A549 (cell line): ENCODE data around the gene CTDP1.

ENCODE experiments used
- EP300 ChIP-seq, 2 experiments: fragments of >200 bp; sonication (Bioruptor Twin); formaldehyde crosslinking; IDR thresholded peaks; 2 replicates in 1 of 2; 3 replicates in 1 of 2; pipeline ENCODE4 v1.6.1; 2016 to 2017
- GATA3 ChIP-seq: IDR thresholded peaks from 2 replicates; pipeline ENCODE4 v1.6.1; 2012; ENCODE audit warnings: borderline replicate concordance
- KDM1A ChIP-seq: fragments of 200-600 bp; sonication (generic); IDR thresholded peaks from 2 replicates; pipeline ENCODE4 v1.6.1; 2016; ENCODE audit warnings: low read depth, mild to moderate bottlenecking
- MYC ChIP-seq: IDR thresholded peaks from 2 replicates; pipeline ENCODE4 v1.6.1; 2012; ENCODE audit warnings: mild to moderate bottlenecking, inconsistent platforms, low read length, improper control_type of control experiment, borderline replicate concordance
- POLR2A ChIP-seq: IDR thresholded peaks from 2 replicates; pipeline ENCODE4 v1.6.1; 2012; ENCODE audit warnings: mild to moderate bottlenecking, low read length
- RCOR1 ChIP-seq: fragments of 150-350 bp; IDR thresholded peaks from 2 replicates; pipeline ENCODE4 v1.6.1; 2014; ENCODE audit warnings: antibody characterized with exemption, low read length, low read depth
- RFX5 ChIP-seq: fragments of 450-650 bp; IDR thresholded peaks from 2 replicates; pipeline ENCODE4 v1.7.1; 2014; ENCODE audit warnings: antibody characterized with exemption, mild to moderate bottlenecking, moderate library complexity
- SMC3 ChIP-seq: fragments of >200 bp; sonication (Bioruptor Twin); formaldehyde crosslinking; IDR thresholded peaks from 3 replicates; pipeline ENCODE4 v1.6.1; 2018; ENCODE audit warnings: inconsistent platforms
- TF ChIP-seq, protein P1 (sequence below): fragments of >200 bp; sonication (Bioruptor Twin); formaldehyde crosslinking; IDR thresholded peaks from 3 replicates; pipeline ENCODE4 v1.5.1; 2016
- TF ChIP-seq, protein P2 (sequence below): fragments of 150-350 bp; IDR thresholded peaks from 2 replicates; pipeline ENCODE4 v1.6.1; 2014; ENCODE audit warnings: low read depth, mild to moderate bottlenecking, low read length

DNA sequence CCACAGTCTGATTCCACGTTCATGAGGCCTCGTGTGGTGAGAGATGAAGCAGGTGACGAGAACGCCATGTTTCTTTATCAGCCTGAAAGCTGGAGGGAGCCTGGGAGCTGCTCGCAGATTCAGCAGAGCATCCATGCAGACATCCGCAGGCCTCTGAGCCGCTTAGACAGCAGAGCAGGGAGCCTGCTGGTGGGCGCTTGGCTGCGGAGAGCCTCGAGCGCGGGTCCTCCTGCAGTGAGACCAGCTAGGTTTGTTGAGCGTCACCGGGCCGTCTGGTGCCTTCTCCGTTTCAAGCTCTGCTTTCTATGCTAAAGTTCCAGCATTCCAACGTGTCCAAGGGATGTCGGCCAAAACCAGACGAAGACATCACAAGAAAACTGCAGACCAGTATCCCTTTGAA is 27.6 kb downstream of the CTDP1 start:
- no peak for TF ChIP-seq RFX5
- TF ChIP-seq, protein P1, sequence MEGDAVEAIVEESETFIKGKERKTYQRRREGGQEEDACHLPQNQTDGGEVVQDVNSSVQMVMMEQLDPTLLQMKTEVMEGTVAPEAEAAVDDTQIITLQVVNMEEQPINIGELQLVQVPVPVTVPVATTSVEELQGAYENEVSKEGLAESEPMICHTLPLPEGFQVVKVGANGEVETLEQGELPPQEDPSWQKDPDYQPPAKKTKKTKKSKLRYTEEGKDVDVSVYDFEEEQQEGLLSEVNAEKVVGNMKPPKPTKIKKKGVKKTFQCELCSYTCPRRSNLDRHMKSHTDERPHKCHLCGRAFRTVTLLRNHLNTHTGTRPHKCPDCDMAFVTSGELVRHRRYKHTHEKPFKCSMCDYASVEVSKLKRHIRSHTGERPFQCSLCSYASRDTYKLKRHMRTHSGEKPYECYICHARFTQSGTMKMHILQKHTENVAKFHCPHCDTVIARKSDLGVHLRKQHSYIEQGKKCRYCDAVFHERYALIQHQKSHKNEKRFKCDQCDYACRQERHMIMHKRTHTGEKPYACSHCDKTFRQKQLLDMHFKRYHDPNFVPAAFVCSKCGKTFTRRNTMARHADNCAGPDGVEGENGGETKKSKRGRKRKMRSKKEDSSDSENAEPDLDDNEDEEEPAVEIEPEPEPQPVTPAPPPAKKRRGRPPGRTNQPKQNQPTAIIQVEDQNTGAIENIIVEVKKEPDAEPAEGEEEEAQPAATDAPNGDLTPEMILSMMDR = no peak
- TF ChIP-seq, protein P2, sequence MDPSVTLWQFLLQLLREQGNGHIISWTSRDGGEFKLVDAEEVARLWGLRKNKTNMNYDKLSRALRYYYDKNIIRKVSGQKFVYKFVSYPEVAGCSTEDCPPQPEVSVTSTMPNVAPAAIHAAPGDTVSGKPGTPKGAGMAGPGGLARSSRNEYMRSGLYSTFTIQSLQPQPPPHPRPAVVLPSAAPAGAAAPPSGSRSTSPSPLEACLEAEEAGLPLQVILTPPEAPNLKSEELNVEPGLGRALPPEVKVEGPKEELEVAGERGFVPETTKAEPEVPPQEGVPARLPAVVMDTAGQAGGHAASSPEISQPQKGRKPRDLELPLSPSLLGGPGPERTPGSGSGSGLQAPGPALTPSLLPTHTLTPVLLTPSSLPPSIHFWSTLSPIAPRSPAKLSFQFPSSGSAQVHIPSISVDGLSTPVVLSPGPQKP = no peak
- TF ChIP-seq GATA3 = no peak
- no peak for TF ChIP-seq MYC
- TF ChIP-seq POLR2A = no peak
- TF ChIP-seq RCOR1 = no peak
- no peak for TF ChIP-seq SMC3
- no peak for TF ChIP-seq EP300 (IDR thresholded peaks at IDR 0.05)
- no peak for TF ChIP-seq KDM1A
